Adipose tissue (tissue), 3 donors: Measurements from ENCODE around the gene FCAMR. TPM values are rescaled to one million over a fixed set of nuclear protein-coding genes. Genes with fewer than 3 reads are reported as not detected.
"Not testable (repeated sequence)": the region's sequence is repeated elsewhere in the genome, so short reads cannot be mapped to it uniquely, and the experiment has no call there.

Experiments used
- H3K27ac ChIP-seq: one replicate; pipeline ENCODE4 v1.5.1; 2013; ENCODE audit warnings: low read depth, low read length
- WGBS, 3 donors: extraction: QIAGEN DNeasy Blood & Tissue Kit; methylation state at CpG; one replicate each; pipeline ENCODE4 v1.1.7; 2013; 5-methylcytosine and 5-hydroxymethylcytosine counted together
- polyA plus RNA-seq, 3 donors: library from polyadenylated mRNA; stranded (reverse); fragments of 200-250 nt; gene quantifications; one replicate each; pipeline ENCODE4 v1.2.3, GENCODE V29; 2013
- donor health status: healthy with polysubstance abuse.
- donor health status: Bipolar disorder and iron deficiency.
- donor health status: healthy.

FCAMR gene
- polyA plus RNA-seq, 3 donors, result 0.90 TPM; not detected in 2

DNA sequence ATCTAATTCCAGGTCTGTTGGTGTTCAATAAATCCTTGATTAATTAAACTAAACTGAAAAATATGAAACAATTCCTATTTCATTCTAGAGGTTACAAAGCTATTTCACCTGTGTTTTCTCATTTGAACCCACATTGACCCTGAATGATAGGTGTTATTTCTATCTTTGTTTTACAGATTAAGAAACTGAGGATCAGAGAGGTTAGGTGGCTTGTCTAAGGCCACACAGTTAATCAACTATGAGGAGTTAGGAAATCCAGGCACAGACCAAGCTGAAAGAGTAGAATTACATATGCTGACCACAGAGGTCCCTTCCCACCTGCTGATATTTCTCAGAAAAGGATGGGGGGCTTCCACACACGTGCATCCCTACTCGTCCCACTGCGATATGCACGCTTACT is 24.5 kb downstream of the FCAMR start:
- no peak overlapping the region for H3K27ac ChIP-seq

GRCh38 chr1:206944703-206945102 is 25.6 kb downstream of the FCAMR start:
- no peak overlapping the region for H3K27ac ChIP-seq
- 57 to 77% (median 69%) methylated on average over 5 of the region's 5 CpGs for WGBS, 3 donors

More for the DNA sequence above, 24.5 kb downstream of the FCAMR start:
- WGBS, 3 donors, result 88 to 92% (median 91%) methylated on average over 4 of the region's 4 CpGs

DNA sequence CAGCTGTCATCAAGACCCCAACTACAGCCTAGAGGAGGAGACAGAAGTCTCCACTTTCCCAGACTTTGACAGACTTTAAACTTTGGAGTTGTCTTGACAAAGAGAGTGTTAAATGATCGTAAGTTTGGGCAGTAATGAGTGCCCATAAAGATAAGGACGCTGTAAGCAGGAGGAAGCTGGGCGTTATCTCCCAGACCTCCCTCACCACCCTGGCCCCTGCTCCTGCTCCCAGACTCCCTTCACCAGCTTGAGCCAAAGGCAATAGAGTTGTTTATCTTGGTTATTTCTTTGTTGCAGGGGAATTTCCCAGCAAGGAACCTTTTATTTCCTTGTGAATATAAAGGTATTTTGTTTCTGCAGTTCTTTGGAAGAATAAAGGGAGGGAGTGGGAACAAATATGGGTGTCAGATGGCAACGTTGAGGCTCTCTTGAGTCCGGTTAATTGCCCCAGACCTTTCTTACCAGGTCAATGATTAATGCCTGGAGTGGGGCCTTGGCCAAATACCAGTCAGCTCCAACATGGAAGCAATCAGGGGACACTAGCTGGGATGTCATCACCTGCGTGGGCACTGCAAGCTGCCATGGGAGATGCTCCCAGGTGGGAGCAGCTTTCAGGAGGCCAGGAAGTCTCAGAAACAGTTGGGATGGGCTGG is 28.4 kb downstream of the FCAMR start:
- 21 to 46% (median 43%) methylated on average over 6 of the region's 6 CpGs for WGBS, 3 donors

DNA sequence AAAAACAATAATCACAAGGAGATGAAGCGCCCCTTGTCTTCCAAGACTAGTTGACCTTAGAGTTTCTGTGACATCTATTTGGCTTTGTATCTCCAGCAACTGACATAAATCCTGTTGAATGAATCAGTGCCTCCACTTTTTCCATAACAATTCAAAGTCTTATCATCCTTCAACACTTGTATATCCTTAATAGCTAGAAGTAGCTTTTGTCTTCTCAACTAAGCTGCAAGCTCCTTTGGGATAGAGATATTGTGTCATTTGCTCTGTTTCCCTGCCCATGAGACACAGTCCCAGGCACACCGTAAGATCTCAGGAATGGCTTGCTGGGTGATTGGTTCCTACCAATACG is 29.7 kb downstream of the FCAMR start:
- 88 to 93% (median 90%) methylated on average over 3 of the region's 3 CpGs for WGBS, 3 donors
- no peak overlapping the region for H3K27ac ChIP-seq

More for the DNA sequence above, 28.4 kb downstream of the FCAMR start:
- H3K27ac ChIP-seq, result no peak overlapping the region

- 79 to 88% (median 84%) methylated on average over 9 of the region's 9 CpGs for WGBS, 3 donors
- H3K27ac ChIP-seq, result no peak overlapping the region
These were observed 30.2 kb downstream of the FCAMR start for GRCh38 chr1:206939841-206940587.

GRCh38 chr1:206939131-206939530 is 31.1 kb downstream of the FCAMR start:
- H3K27ac ChIP-seq, result no peak overlapping the region
- WGBS, 3 donors, result 87 to 92% (median 91%) methylated on average over 13 of the region's 13 CpGs

GRCh38 chr1:206937425-206937824 is 32.8 kb downstream of the FCAMR start:
- no peak overlapping the region for H3K27ac ChIP-seq
- WGBS, 3 donors, result 87 to 92% (median 89%) methylated on average over 6 of the region's 6 CpGs

- no peak overlapping the region for H3K27ac ChIP-seq
- WGBS, 3 donors, result 46 to 61% (median 59%) methylated on average over 19 of the region's 19 CpGs
These were observed 34.7 kb downstream of the FCAMR start for GRCh38 chr1:206935491-206936067.

DNA sequence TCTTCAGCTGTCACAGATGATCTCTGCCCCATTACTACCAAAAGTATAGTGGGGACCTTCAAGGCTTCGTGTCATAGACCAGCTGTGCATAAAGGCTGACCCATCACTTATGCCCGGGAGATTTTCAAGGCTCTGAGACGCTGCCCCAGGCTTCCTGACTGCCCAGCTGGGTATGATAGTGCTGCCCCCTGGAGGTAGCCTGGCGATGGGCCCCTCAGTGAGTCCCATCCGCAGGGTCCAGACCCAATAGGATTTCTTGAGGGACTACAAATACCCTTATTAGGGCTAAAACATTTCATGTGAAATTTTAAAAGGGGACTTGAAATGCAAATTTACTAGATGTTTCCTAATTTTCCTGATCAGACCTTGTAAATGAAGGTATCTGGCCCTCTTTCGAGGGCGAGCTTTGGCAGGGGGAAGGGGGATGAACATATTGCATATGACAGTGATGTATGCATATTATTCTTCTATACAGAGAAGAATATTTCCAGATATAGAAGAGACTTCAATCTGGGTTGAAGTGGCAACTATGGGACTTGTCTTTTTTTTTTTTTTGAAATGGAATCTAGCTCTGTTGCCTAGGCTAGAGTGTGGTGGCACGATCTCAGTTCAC is 36.8 kb downstream of the FCAMR start:
- 65 to 68% (median 67%) methylated on average over 8 of the region's 8 CpGs for WGBS, 3 donors
- no peak overlapping the region for H3K27ac ChIP-seq

DNA sequence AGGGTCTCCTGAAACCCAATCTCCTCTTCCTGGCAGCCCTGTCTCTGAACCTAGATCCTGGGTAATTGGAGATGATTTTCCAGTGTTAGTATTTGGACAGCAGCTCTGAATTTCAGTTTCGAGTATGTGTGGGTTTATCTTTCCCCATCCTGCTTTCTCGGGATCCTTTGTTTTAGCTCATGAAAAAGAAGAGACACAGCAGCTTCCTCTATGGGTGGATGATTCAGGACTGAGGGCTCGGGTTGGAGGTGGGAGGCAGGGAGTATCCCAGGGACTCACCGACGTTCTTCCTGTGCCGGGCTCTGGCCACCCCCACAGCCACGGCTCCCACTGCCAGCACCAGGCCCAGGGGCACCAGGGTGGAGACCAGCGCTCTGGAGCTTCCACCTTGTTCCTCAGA is 38.1 kb downstream of the FCAMR start:
- WGBS, 3 donors, result 64 to 92% (median 66%) methylated on average over 8 of the region's 8 CpGs
- H3K27ac ChIP-seq, result no peak overlapping the region

GRCh38 chr1:206931709-206932108 is 38.6 kb downstream of the FCAMR start:
- WGBS, 3 donors, result 78 to 85% (median 82%) methylated on average over 6 of the region's 6 CpGs
- H3K27ac ChIP-seq, result no peak overlapping the region

DNA sequence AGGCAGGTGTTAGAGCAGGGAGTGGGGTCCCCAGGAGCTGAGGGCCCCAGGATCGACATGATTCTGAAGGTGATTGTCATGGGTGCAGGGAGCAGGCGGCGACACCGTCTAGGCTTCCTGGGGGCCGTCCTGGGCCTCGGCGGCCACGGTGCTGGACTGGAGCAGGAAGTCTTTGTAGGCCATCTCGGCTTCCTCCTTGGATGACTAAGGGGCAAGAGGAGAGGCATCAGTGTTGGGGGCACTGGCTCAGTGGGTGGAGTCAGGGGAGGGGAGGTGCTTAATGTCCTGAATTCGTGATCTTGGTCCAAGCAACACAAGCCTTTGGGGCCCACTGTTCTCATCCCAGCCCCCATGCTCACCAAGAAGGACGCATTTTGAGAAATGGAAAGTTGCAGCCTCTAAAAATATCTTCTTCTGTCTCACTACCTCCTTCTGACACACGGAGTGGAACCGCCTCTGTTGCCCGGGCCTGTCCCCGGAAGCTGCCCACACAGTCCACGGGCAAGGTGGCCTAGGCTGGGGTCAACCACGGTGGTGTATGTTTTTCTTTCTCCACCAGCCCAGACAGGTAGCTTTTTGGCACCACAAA is 40.0 kb downstream of the FCAMR start:
- 59 to 76% (median 61%) methylated on average over 17 of the region's 17 CpGs for WGBS, 3 donors

GRCh38 chr1:206929524-206929923 is 40.7 kb downstream of the FCAMR start:
- 77 to 92% (median 79%) methylated on average over 6 of the region's 6 CpGs for WGBS, 3 donors

More for the DNA sequence above, 40.0 kb downstream of the FCAMR start:
- no peak overlapping the region for H3K27ac ChIP-seq

GRCh38 chr1:206926286-206926685 is 44.0 kb downstream of the FCAMR start:
- WGBS, 3 donors, result 78 to 84% (median 79%) methylated on average over 2 of the region's 2 CpGs
- H3K27ac ChIP-seq, result no peak overlapping the region

More at GRCh38 chr1:206929524-206929923, 40.7 kb downstream of the FCAMR start:
- no peak overlapping the region for H3K27ac ChIP-seq

- WGBS, 3 donors, result 70 to 85% (median 75%) methylated on average over 11 of the region's 11 CpGs
- H3K27ac ChIP-seq, result no peak overlapping the region
These were observed 45.0 kb downstream of the FCAMR start for GRCh38 chr1:206925106-206925736.

DNA sequence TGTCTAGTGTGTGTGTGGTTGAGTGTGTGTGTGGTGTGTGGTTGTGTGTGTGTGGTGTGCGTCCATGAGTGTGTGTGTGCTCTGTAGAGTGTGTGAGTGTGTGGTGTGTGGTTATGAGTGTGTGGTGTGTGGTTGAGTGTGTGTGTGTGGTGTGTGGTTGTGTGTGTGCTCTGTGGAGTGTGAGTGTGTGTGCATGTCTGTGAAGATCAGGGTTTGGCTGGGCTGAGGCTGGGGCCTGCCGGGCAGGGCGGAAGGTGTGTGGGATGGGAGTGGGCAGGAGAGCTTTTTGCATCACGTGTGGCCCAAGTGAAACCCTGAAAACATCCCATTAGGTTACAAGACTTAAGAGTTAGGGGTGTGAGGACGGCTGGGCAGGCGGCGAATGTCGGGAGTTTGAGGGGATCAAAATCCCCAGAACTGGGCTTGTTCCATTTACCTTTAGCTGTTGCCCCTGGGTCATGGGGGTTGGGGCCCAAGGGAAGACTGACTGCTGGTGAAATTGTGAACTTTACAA is 45.6 kb downstream of the FCAMR start:
- H3K27ac ChIP-seq, result no peak overlapping the region
- WGBS, 3 donors, result 78 to 88% (median 83%) methylated on average over 8 of the region's 8 CpGs

GRCh38 chr1:206923961-206924557 is 46.2 kb downstream of the FCAMR start:
- WGBS, 3 donors, result 92 to 100% (median 98%) methylated on average over 4 of the region's 4 CpGs
- H3K27ac ChIP-seq, result not testable (repeated sequence)
